HepG2 (cell line): ENCODE measurements around the gene GBP1. TPM values are rescaled to one million over a fixed set of nuclear protein-coding genes. Genes with fewer than 3 reads are reported as not detected.
"Not testable (repeated sequence)": the region's sequence is repeated elsewhere in the genome, so short reads cannot be mapped to it uniquely, and the experiment has no call there.

Source experiments
- ATAC-seq: fragments of 200-7000 bp; cut with Tn5 transposase; 3 replicates; pipeline ENCODE4 v1.9.1; 2020; ENCODE audit warnings: mild to moderate bottlenecking, moderate library complexity
- BruUV-seq: library from RNA; stranded (reverse); fragments of 400-500 nt; replicated peaks from 2 replicates; lab custom pipeline; 2021; lab: Mats Ljungman, UMichigan
- CTCF ChIA-PET: fragments of 300-600 bp; formaldehyde crosslinking; extraction: SDS; loops from one replicate; lab custom pipeline; 2021; ENCODE audit warnings: low total read pairs, inconsistent platforms, low intra/inter-chr PET ratio; lab: Yijun Ruan, JAX
- POLR2A ChIA-PET: fragments of 350-600 bp; sonication (Branson Sonifier 250); formaldehyde crosslinking; loops from one replicate; lab custom pipeline; 2020; ENCODE audit warnings: antibody characterized with exemption, inconsistent platforms; lab: Yijun Ruan, JAX
- DNase-seq: peaks from one replicate; pipeline ENCODE4 v3.0.0-alpha.2; 2015; ENCODE audit warnings: low spot score
- FAIRE-seq: peaks from 3 replicates; lab custom pipeline; 2011; peaks lifted over from hg19 to GRCh38; lab: Jason Lieb, UNC
- H2AFZ ChIP-seq: one replicate; pipeline ENCODE4 v1.6.1; 2011; ENCODE audit warnings: low read length, inconsistent platforms
- H3K27ac ChIP-seq: fragments of 300-600 bp; 3 replicates; pipeline ENCODE4 v1.8.0; 2011; ENCODE audit warnings: mixed run types, mild to moderate bottlenecking, mixed read lengths, low read length, inconsistent platforms; ENCODE audit not compliant: insufficient read depth; ENCODE audit errors: extremely low read length
- H3K27me3 ChIP-seq, 2 experiments: fragments of 200-600 bp in 1 of 2; 2 replicates in 1 of 2; 3 replicates in 1 of 2; pipeline versions ENCODE4 v1.6.0 to v1.8.0; 2011; ENCODE audit warnings: low read length in 2 of 2, mild to moderate bottlenecking in 2 of 2, moderate library complexity in 2 of 2, inconsistent platforms in 1 of 2; ENCODE audit not compliant: insufficient read depth in 2 of 2, control insufficient read depth in 1 of 2
- H3K36me3 ChIP-seq, 2 experiments: fragments of 200-600 bp in 1 of 2; replicated peaks in 1 of 2; 2 replicates in 1 of 2; 3 replicates in 1 of 2; pipeline versions ENCODE4 v1.5.1 to v1.8.0; 2011; ENCODE audit warnings: low read length in 2 of 2, inconsistent platforms in 1 of 2; ENCODE audit not compliant: insufficient read depth in 2 of 2, control insufficient read depth in 1 of 2
- H3K4me1 ChIP-seq: 2 replicates; pipeline ENCODE4 v1.5.1; 2012; ENCODE audit warnings: low read length, inconsistent platforms; ENCODE audit not compliant: insufficient read depth
- H3K4me2 ChIP-seq: 2 replicates; pipeline ENCODE4 v1.6.0; 2011; ENCODE audit warnings: low read depth, low read length, inconsistent platforms
- H3K4me3 ChIP-seq, 3 experiments: fragments of 200-600 bp in 1 of 3; sonication (generic), shearing (Covaris generic) in 1 of 3; replicated peaks in 1 of 3; 2 replicates each; pipeline ENCODE4 v1.5.1; 2011 to 2016; ENCODE audit warnings: low read length in 3 of 3, inconsistent platforms in 2 of 3, low read depth in 2 of 3, mild to moderate bottlenecking in 2 of 3, control low read depth in 1 of 3, mixed read lengths in 1 of 3; ENCODE audit not compliant: insufficient read depth in 1 of 3
- H3K79me2 ChIP-seq: one replicate; pipeline ENCODE4 v1.6.1; 2011; ENCODE audit warnings: low read length, inconsistent platforms; ENCODE audit not compliant: insufficient read depth
- H3K9ac ChIP-seq: 2 replicates; pipeline ENCODE4 v1.6.0; 2011; ENCODE audit warnings: mild to moderate bottlenecking, low read depth, low read length, inconsistent platforms; ENCODE audit not compliant: insufficient read depth
- H3K9me3 ChIP-seq: 2 replicates; pipeline ENCODE4 v1.5.1; 2012; ENCODE audit warnings: mild to moderate bottlenecking, low read length
- H4K20me1 ChIP-seq: 2 replicates; pipeline ENCODE4 v1.6.0; 2011; ENCODE audit warnings: inconsistent platforms, mild to moderate bottlenecking, low read length, moderate library complexity; ENCODE audit not compliant: insufficient read depth
- FOXA1 ChIP-seq, 2 experiments: fragments of 450-650 bp in 1 of 2; sonication (generic) in 1 of 2; formaldehyde crosslinking in 1 of 2; IDR thresholded peaks; 2 replicates each; pipeline versions ENCODE4 v1.4.0 to v1.6.1; 2016 to 2020; ENCODE audit warnings: missing genetic modification reagents in 1 of 2
- WGBS: methylation state at CpG from one replicate; pipeline ENCODE4 v1.1.6; 2017; ENCODE audit warnings: low lambda C conversion rate; 5-methylcytosine and 5-hydroxymethylcytosine counted together
- in situ Hi-C: cut with HindIII; loops from 2 replicates; pipeline ENCODE4 v1.10.0; 2017; ENCODE audit warnings: low pct_unique_long_range_greater_than_20kb; ENCODE audit not compliant: extremely low pct_ligation_motif_present
- intact Hi-C: fragments of 100-400 bp; cut with micrococcal nuclease; formaldehyde crosslinking; loops from one replicate; pipeline ENCODE4 v1.10.0; 2022; ENCODE audit not compliant: unreplicated experiment
- polyA plus RNA-seq, 8 experiments: library from polyadenylated mRNA; depleted of rRNA in 3 of 8; stranded (reverse) in 7 of 8; unstranded in 1 of 8; fragments of >200 nt; fragmentation: Illumina TruSeq in 4 of 8; extraction: Trizol in 4 of 8; gene quantifications; 2 replicates each; pipeline versions ENCODE4 v1.2.1 to v1.2.3, GENCODE V29; 2011 to 2016; ENCODE audit warnings: low read depth in 4 of 8, missing spikeins in 1 of 8, mixed read lengths in 1 of 8; ENCODE audit not compliant: insufficient read depth in 1 of 8
- total RNA-seq, 5 experiments: library from RNA; depleted of rRNA; stranded (reverse); fragments of >200 nt; fragmentation: Illumina TruSeq; extraction: Trizol; gene quantifications; 2 replicates each; pipeline ENCODE4 v1.2.3, GENCODE V29; 2016; ENCODE audit warnings: low read depth in 1 of 5

GBP1 gene
- total and polyA plus RNA-seq, 2 of the 13 experiments (the other 11 are each of a cell fraction or from before 2014, with no cell fraction given) = 0.62 to 2.3 TPM

GRCh38 chr1:89034004-89034403, 31.0 kb downstream of the GBP1 start:
- H3K9me3 ChIP-seq; CTCF ChIA-PET; H3K79me2 ChIP-seq; H3K27me3 ChIP-seq; in situ Hi-C loops; TF ChIP-seq FOXA1 (IDR thresholded peaks at IDR 0.05): not testable (repeated sequence)
- TF ChIP-seq FOXA1 (CRISPR knock-in tag; IDR thresholded peaks at IDR 0.05) = 0 out of 2 replicates have a peak, but pooled peaks have one; percentile 18
- TF ChIP-seq, all 625 proteins: peak for 1; not testable (repeated sequence) for 624
- H3K4me3 ChIP-seq, BruUV-seq, DNase-seq, FAIRE-seq, H4K20me1 ChIP-seq, H3K4me1 ChIP-seq, H3K27ac ChIP-seq, H3K36me3 ChIP-seq, H2AFZ ChIP-seq, intact Hi-C loops, H3K9ac ChIP-seq: not testable (repeated sequence)
- peak; percentile 35; the same call in 1 of the 3 replicates for ATAC-seq
- WGBS = 63% methylated on average over 3 of the region's 5 CpGs
- peak overlapping the region; percentile 34 for H3K4me2 ChIP-seq
- POLR2A ChIA-PET = interaction anchor here (1.5 kb wide), 1 partner anchor 11 kb away, joined by 6 read pairs; no protein-coding TSS in a partner anchor

- H3K9ac ChIP-seq, intact Hi-C loops, BruUV-seq, FAIRE-seq, DNase-seq, H3K79me2 ChIP-seq, POLR2A ChIA-PET, H4K20me1 ChIP-seq, H3K9me3 ChIP-seq, H2AFZ ChIP-seq, H3K36me3 ChIP-seq, in situ Hi-C loops, H3K27me3 ChIP-seq, H3K27ac ChIP-seq, H3K4me1 ChIP-seq, H3K4me3 ChIP-seq, CTCF ChIA-PET, H3K4me2 ChIP-seq, ATAC-seq: not testable (repeated sequence)
- WGBS = 7% methylated on average over 2 of the region's 2 CpGs
Observed at GRCh38 chr1:89029051-89029450, 36.0 kb downstream of the GBP1 start.
